K562 (cell line): ENCODE measurements around the gene LAPTM5. TPM values are rescaled to one million over a fixed set of nuclear protein-coding genes. Genes with fewer than 3 reads are reported as not detected.

ENCODE experiments used
- ARNT ChIP-seq, 2 experiments: fragments of 450-650 bp; IDR thresholded peaks; 2 replicates each; pipeline ENCODE4 v1.6.1; 2016; ENCODE audit warnings: mild to moderate bottlenecking in 1 of 2
- C11orf30 ChIP-seq: fragments of 450-650 bp; IDR thresholded peaks from 2 replicates; pipeline ENCODE4 v1.6.1; 2016; ENCODE audit warnings: low read depth, mild to moderate bottlenecking
- CEBPZ ChIP-seq: fragments of 150-350 bp; IDR thresholded peaks from 2 replicates; pipeline ENCODE4 v1.6.1; 2014; ENCODE audit warnings: low read depth, mild to moderate bottlenecking, low read length, borderline replicate concordance
- CREB5 ChIP-seq: fragments of 250-450 bp; sonication (Bioruptor Pico); IDR thresholded peaks from 2 replicates; pipeline ENCODE4 v1.5.0; 2020; ENCODE audit warnings: mild to moderate bottlenecking
- CTBP1 ChIP-seq: fragments of 450-650 bp; IDR thresholded peaks from 2 replicates; pipeline ENCODE4 v1.6.1; 2016; ENCODE audit warnings: borderline replicate concordance
- DPF2 ChIP-seq: fragments of 450-650 bp; IDR thresholded peaks from 2 replicates; pipeline ENCODE4 v1.6.1; 2016
- ETV6 ChIP-seq, 3 experiments: fragments of 150-350 bp in 1 of 3; sonication (generic) in 1 of 3; formaldehyde crosslinking in 1 of 3; IDR thresholded peaks; 2 replicates each; pipeline versions ENCODE4 v1.6.1 to v1.8.0; 2014 to 2022; ENCODE audit warnings: borderline replicate concordance in 2 of 3, low read depth in 2 of 3, antibody characterized with exemption in 1 of 3, low read length in 1 of 3, mild to moderate bottlenecking in 1 of 3, missing genetic modification reagents in 1 of 3
- FOSL1 ChIP-seq: fragments of 200-800 bp; sonication (Bioruptor generic); conservative IDR thresholded peaks from 2 replicates; pipeline ENCODE4 v1.6.1; 2016; ENCODE audit warnings: missing genetic modification characterization, missing compliant biosample characterization
- HDAC6 ChIP-seq: IDR thresholded peaks from 2 replicates; pipeline ENCODE4 v1.6.1; 2012; ENCODE audit warnings: low read depth, mild to moderate bottlenecking, control low read depth, inconsistent platforms, low read length, moderate library complexity
- NR3C1 ChIP-seq: sonication (generic); formaldehyde crosslinking; IDR thresholded peaks from 2 replicates; pipeline ENCODE4 v1.8.1; 2022; ENCODE audit warnings: missing genetic modification reagents
- PTRF ChIP-seq: fragments of 450-650 bp; IDR thresholded peaks from 2 replicates; pipeline ENCODE4 v1.6.1; 2016; ENCODE audit warnings: mild to moderate bottlenecking, missing genetic modification characterization, missing compliant biosample characterization
- TBL1XR1 ChIP-seq, 2 experiments: IDR thresholded peaks; 2 replicates each; pipeline ENCODE4 v1.6.1; 2012; ENCODE audit warnings: improper control_type of control experiment in 2 of 2, low read length in 2 of 2, mild to moderate bottlenecking in 1 of 2
- ZFP30 ChIP-seq: fragments of 250-450 bp; sonication (Bioruptor Pico); IDR thresholded peaks from 2 replicates; pipeline ENCODE4 v1.8.0; 2022; ENCODE audit warnings: moderate library complexity, mild to moderate bottlenecking, inconsistent platforms, borderline replicate concordance
- ZNF224 ChIP-seq: sonication (generic); formaldehyde crosslinking; IDR thresholded peaks from 2 replicates; pipeline ENCODE4 v1.8.0; 2022; ENCODE audit warnings: mild to moderate bottlenecking, missing genetic modification reagents
- ZNF311 ChIP-seq: fragments of 250-450 bp; sonication (Bioruptor Pico); IDR thresholded peaks from 2 replicates; pipeline ENCODE4 v1.4.0; 2020; ENCODE audit warnings: mild to moderate bottlenecking, moderate library complexity
- ZNF655 ChIP-seq: fragments of 250-450 bp; sonication (Bioruptor Pico); IDR thresholded peaks from 2 replicates; pipeline ENCODE4 v1.5.0; 2021
- ZNF695 ChIP-seq: fragments of 450-650 bp; formaldehyde crosslinking; IDR thresholded peaks from 2 replicates; pipeline ENCODE4 v1.4.0; 2020; ENCODE audit warnings: mild to moderate bottlenecking, moderate library complexity
- polyA plus RNA-seq, 8 experiments: library from polyadenylated mRNA; depleted of rRNA in 4 of 8; stranded (reverse) in 5 of 8; unstranded in 3 of 8; fragments of >200 nt; fragmentation: Nextera tagmentation in 2 of 8; fragmentation: Illumina TruSeq in 1 of 8; extraction: Ambion mirVana in 2 of 8; extraction: Trizol in 1 of 8; gene quantifications; 2 replicates each; pipeline versions ENCODE4 v1.2.1 to v1.2.3, GENCODE V29; 2011 to 2014; ENCODE audit warnings: inconsistent platforms in 1 of 8, missing spikeins in 1 of 8
- total RNA-seq, 7 experiments: library from RNA; depleted of rRNA in 6 of 7; stranded (reverse); fragments of >200 nt in 6 of 7; fragmentation: Illumina TruSeq in 2 of 7; extraction: Trizol in 2 of 7; gene quantifications; 2 replicates each; pipeline versions ENCODE4 v1.2.1 to v1.2.3, GENCODE V29; 2011 to 2021; ENCODE audit warnings: low replicate concordance in 1 of 7
- TF ChIP-seq, protein P1 (sequence below): fragments of 450-650 bp; IDR thresholded peaks from 2 replicates; pipeline ENCODE4 v1.6.1; 2016; ENCODE audit warnings: missing biosample characterization, missing genetic modification characterization
- TF ChIP-seq, protein P2 (sequence below), 2 experiments: fragments of 250-450 bp in 1 of 2; fragments of 450-650 bp in 1 of 2; sonication (Bioruptor Pico) in 1 of 2; IDR thresholded peaks; 2 replicates each; pipeline versions ENCODE4 v1.6.1 to v1.8.0; 2016 to 2021; ENCODE audit warnings: mild to moderate bottlenecking in 2 of 2, moderate library complexity in 2 of 2, missing compliant biosample characterization in 1 of 2, missing genetic modification characterization in 1 of 2

The LAPTM5 gene
- total and polyA plus RNA-seq, 9 of the 15 experiments (the other 6 are each of a cell fraction or from before 2014, with no cell fraction given) = 2.4 to 47.3 (median 20.3) TPM

GRCh38 chr1:30765556-30766434 lies 8.2 kb upstream of the LAPTM5 start (continued):
- TF ChIP-seq HDAC6 = no peak
- no peak for TF ChIP-seq ETV6 (IDR thresholded peaks at IDR 0.05; ENCODE audit: borderline replicate concordance in 1 of 2, low read depth in 2 of 2, low read length in 1 of 2)
- TF ChIP-seq ETV6 (CRISPR knock-in tag; IDR thresholded peaks at IDR 0.05; ENCODE audit: borderline replicate concordance) = no peak
- no peak for TF ChIP-seq ZFP30 (CRISPR knock-in tag)
- TF ChIP-seq C11orf30 = no peak
- no peak for TF ChIP-seq PTRF
- TF ChIP-seq DPF2 = no peak
- no peak for TF ChIP-seq CREB5
- peak; percentile 58 for TF ChIP-seq ZNF311 (CRISPR knock-in tag)
- no peak for TF ChIP-seq ARNT (IDR thresholded peaks at IDR 0.05)
- TF ChIP-seq ZNF695 (CRISPR knock-in tag) = peak; percentile 54; the same call in 1 of the 2 replicates
- TF ChIP-seq CEBPZ = no peak
- TF ChIP-seq ZNF655 (CRISPR knock-in tag) = no peak
- no peak for TF ChIP-seq ZNF224
- no peak for TF ChIP-seq FOSL1 (tag)
- no peak for TF ChIP-seq NR3C1 (CRISPR knock-in tag)
- TF ChIP-seq CTBP1 = no peak
- TF ChIP-seq, protein P1, sequence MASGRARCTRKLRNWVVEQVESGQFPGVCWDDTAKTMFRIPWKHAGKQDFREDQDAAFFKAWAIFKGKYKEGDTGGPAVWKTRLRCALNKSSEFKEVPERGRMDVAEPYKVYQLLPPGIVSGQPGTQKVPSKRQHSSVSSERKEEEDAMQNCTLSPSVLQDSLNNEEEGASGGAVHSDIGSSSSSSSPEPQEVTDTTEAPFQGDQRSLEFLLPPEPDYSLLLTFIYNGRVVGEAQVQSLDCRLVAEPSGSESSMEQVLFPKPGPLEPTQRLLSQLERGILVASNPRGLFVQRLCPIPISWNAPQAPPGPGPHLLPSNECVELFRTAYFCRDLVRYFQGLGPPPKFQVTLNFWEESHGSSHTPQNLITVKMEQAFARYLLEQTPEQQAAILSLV (tag) = no peak
- TF ChIP-seq TBL1XR1 (IDR thresholded peaks at IDR 0.05; ENCODE audit: low read length in 2 of 2) = 0 out of 4 replicates have a peak, but pooled peaks of 1 of the 2 experiments have one; percentile 23
- TF ChIP-seq, protein P2, sequence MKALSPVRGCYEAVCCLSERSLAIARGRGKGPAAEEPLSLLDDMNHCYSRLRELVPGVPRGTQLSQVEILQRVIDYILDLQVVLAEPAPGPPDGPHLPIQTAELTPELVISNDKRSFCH (CRISPR knock-in tag; IDR thresholded peaks at IDR 0.05) = no peak
- TF ChIP-seq, protein P2 (tag; IDR thresholded peaks at IDR 0.05) = peak; percentile 94
